ENCODE data around the gene RTP3.
"Not testable (repeated sequence)": the region's sequence is repeated elsewhere in the genome, so short reads cannot be mapped to it uniquely, and the experiment has no call there.

Gene RTP3

DNA sequence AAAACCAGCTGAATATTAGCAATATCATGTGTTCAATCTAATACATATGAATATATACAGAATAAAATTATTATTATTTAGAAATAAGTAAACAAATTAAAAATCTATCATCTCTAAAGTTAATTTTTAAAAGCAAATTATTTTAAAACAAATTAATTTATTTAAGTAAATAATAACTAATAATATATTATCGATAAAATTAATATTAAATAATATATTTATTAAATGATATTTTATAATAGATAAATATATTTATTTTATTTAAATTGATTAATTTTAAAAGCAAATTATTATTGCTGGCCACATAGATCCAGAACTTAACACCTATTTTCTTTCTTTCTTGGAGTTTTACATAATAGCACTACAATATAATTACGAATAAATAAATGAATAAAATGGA lies 22.2 kb downstream of the RTP3 start:
- no peak for DNase-seq

- DNase-seq, result no peak
Observed at GRCh38 chr3:46520531-46520930, 22.8 kb downstream of the RTP3 start.

DNA sequence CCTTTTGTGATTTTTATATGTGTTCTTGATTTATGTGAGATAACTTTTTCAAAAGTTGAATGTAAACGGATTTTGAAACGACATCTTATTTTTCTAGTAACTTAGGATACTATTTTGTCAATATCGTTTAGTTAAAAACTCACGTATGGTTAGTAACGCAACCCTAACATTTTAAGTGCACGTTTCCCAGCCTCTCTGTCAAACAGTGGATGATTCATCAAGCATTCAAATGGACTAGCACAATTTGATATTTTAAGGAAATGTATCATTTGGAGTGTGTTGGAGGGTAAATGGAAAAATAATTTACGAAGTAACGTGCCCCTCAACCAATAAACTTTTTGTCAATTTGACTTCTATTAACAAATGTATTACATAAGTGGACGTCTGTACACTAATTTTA lies 23.3 kb downstream of the RTP3 start:
- DNase-seq, result no peak

GRCh38 chr3:46522201-46522600 lies 24.4 kb downstream of the RTP3 start:
- DNase-seq, result not testable (repeated sequence)

- DNase-seq, result no peak
Observed at GRCh38 chr3:46523556-46523955, 25.8 kb downstream of the RTP3 start.

GRCh38 chr3:46524008-46524407 lies 26.2 kb downstream of the RTP3 start:
- no peak for DNase-seq

DNA sequence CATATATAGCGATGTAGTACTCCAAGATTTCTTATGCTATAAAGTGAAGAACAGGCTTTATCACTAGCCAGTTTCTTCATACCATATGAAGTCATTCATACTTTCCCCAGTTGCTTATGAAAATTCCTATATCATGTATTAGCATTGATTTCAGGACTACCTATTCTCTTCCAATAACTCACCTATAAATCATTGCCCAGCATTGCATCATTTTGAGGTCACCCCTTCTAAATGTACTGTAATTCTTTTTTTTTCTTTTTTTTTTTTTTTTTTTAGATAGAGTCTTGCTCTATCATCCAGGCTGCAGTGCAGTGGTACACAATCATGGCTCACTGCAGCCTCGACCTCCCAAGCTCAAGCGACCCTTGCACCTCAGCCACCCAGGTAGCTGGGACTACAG lies 27.1 kb downstream of the RTP3 start:
- DNase-seq, result no peak

- no peak for DNase-seq
Observed at GRCh38 chr3:46527239-46527638, 29.5 kb downstream of the RTP3 start.

- no peak for DNase-seq
Observed at GRCh38 chr3:46533091-46533490, 35.3 kb downstream of the RTP3 start.

- no peak for DNase-seq
Observed at GRCh38 chr3:46535746-46536145, 38.0 kb downstream of the RTP3 start.

DNA sequence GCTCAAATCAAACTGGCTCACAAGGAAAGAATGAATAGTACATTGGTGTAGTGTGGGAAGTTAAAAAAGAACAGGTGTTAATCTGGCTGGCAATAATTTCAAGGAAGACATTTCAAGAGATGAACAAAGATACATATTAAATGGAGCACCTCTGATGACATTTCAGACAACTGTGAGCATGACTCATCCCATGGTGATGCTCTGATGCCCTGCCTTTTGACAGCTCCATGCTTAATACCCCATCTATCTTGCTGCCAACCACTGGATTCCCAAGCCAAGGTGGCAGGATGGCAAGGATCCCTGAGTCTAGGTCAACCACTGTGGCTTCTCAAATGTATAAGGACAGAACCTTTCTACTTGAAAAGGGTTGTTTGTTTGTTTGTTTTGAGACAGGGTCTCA lies 39.0 kb downstream of the RTP3 start:
- DNase-seq, result no peak

DNA sequence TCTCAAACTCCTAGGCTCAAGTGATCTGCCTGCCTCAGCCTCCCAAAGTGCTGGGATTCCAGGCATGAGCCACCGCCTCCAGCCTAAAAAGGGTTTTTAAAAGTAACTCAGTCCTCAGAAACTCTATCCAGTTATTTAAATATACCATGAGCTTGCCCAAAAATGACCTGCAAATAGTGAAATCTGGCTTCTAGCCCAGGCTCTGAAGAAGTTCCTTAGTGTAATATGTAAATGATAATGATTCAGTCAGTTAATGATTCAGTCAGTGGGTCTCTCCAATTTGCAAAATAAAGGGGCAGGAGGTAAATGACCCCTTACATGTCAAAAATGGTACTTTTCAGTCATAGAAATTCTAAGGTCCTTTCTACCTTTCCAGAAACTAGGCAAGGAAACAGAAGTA lies 39.5 kb downstream of the RTP3 start:
- no peak for DNase-seq

- no peak for DNase-seq
Observed at GRCh38 chr3:46537779-46538178, 40.0 kb downstream of the RTP3 start.

GRCh38 chr3:46538425-46538802 lies 40.6 kb downstream of the RTP3 start:
- not testable (repeated sequence) for DNase-seq

- DNase-seq, result no peak
Observed at GRCh38 chr3:46538803-46539442, 41.1 kb downstream of the RTP3 start.

GRCh38 chr3:46539443-46540005 lies 41.7 kb downstream of the RTP3 start:
- DNase-seq, result no peak

GRCh38 chr3:46540550-46540949 lies 42.8 kb downstream of the RTP3 start:
- no peak for DNase-seq

- no peak for DNase-seq
Observed at GRCh38 chr3:46541835-46542234, 44.1 kb downstream of the RTP3 start.

GRCh38 chr3:46542344-46542743 lies 44.6 kb downstream of the RTP3 start:
- DNase-seq, result no peak

GRCh38 chr3:46542801-46543201 lies 45.0 kb downstream of the RTP3 start:
- DNase-seq, result no peak

GRCh38 chr3:46544771-46545503 lies 47.2 kb downstream of the RTP3 start:
- no peak for DNase-seq

- no peak for DNase-seq
Observed at GRCh38 chr3:46545818-46546630, 48.2 kb downstream of the RTP3 start.

- no peak for DNase-seq
Observed at GRCh38 chr3:46546896-46547440, 49.2 kb downstream of the RTP3 start.
